Fibroblast of skin of scalp (primary cell): Measurements from ENCODE around the gene RGS13.
A peak's percentile ranks its signal among the peaks of the same experiment; 100 is the strongest.
"Not testable (repeated sequence)": the region's sequence is repeated elsewhere in the genome, so short reads cannot be mapped to it uniquely, and the experiment has no call there.

Source experiments
- DNase-seq: peaks from one replicate; pipeline ENCODE4 v3.0.0-alpha.2; 2013

RGS13 gene

DNA sequence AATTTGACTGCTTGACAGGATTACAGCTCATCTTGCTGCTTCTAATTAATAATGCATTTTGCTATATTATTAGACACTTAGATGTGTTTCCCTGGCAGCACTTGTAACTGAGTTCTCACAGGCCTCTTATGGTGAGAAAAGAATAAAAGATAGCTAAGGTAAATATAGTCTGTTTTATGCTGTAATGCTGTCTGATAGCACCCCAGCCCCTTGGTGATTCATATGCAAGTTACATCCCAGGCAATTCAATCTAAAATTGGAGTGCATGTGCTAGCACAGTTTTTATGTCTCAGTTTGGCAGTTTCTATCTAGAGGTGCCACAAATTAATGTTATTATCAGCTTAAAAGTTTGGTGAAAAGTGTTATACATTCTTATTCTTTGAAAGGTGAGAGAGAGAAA, 42.2 kb downstream of the RGS13 start:
- no peak for DNase-seq

- no peak for DNase-seq
Measured at GRCh38 chr1:192682335-192682734, 46.4 kb downstream of the RGS13 start.

GRCh38 chr1:192683081-192683480, 47.1 kb downstream of the RGS13 start:
- not testable (repeated sequence) for DNase-seq

DNA sequence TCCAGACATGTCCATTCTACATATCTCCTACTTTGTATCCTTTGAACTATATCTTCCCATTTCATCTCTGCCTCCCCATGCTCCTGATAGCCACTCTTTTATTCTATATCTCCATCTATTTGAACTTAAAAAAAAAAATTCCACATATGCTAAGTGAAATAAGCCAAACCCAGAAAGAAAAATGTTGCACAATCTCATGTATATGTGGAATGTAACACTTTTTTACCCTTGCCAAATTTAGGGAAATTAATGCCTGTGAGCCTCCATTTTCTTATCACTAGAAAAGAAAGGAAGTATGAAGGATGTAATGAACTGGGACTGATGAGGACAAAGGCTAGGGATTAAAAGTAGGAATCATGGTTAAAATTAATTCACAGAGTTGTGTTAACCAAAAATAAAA, 53.5 kb downstream of the RGS13 start:
- no peak for DNase-seq

- no peak for DNase-seq
Measured at GRCh38 chr1:192691041-192691440, 55.1 kb downstream of the RGS13 start.

DNA sequence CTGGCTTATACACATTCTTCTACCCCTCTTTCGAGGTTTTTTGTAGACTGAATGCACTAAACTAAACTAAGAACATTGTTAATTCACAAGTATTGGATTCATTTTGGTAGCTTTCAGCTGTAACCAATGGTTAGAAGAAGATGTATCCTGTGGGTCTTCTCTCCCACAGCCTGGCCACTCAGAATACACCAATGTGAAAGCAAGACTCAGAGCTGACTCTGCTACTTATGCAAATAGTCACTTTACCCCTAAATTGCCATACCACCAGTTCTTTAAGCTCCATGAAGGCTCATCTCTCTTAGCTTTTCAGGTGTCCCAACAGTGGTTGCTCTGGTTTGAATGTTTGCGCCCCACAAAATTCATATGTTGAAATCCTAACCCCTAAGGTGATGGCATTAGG, 60.1 kb downstream of the RGS13 start:
- no peak for DNase-seq

DNA sequence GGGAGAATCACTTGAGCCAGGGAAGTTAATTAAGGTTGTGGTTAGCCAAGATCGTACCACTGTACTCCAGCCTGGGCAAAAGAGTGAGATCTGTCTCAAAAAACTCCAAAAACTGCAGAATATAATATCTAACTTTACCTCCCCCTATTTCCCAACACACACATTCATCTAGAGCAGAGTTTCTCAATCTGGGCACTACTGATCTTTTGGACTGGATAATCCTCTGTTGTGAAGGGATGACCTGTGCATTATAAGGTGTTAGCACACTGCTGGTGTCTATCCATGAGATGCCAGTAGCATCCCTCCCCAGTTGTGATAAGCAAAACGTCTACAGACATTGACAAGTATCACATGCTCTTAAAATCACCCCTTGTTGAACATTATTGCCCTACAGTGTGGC, 61.8 kb downstream of the RGS13 start:
- DNase-seq: no peak

- no peak for DNase-seq
Measured at GRCh38 chr1:192698731-192699130, 62.8 kb downstream of the RGS13 start.

DNA sequence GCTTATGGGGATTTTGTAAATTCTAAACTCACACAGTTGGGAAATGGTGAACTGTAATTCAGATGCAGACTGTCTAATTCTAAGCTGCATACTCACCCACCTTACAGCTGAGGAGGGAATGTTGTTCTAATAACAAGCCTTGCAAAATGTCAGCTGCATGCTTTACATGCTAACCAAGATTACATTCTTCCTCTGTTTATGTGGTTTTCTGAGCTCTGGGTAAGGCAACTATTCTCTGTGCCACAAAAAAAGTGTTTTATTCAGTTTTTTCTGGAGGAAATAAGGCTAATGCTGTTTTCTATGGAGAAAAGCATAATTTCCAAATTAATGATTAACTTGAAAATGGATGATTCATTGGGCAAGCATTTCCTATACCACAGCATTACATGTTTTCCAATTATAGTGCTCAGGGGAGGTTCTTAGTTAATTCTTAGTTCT, 64.9 kb downstream of the RGS13 start:
- peak; percentile 90 for DNase-seq

DNA sequence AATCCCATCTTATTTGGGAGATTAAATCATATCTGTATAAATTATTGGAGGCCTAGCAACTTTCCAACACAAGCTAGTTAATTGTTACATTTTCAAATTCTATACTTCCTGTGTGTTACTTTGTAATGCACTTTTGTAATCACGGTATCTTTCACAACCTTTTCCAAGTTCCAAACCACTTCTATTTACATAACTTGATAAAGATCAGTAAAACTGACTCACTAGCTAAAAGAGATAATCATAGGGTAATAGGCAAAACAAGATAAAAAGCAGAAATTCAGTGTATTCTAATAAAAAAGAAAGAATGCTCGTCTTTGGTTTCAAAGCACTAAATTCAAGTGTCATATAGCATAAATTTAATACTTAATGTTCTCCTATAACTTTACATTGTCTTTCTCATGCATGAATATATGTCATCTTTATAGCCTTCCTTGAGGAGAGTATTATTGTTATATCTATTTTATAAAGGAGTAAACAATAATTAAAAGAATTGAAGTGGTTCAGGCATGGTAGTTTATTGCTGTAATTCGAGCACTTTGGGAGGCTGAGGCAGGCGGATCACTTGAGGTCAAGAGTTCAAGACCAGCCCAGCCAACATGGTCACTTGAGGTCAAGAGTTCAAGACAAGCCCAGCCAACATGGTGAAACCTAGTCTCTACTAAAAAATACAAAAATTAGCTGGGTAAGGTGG, 66.4 kb downstream of the RGS13 start:
- peak; percentile 54 for DNase-seq

DNA sequence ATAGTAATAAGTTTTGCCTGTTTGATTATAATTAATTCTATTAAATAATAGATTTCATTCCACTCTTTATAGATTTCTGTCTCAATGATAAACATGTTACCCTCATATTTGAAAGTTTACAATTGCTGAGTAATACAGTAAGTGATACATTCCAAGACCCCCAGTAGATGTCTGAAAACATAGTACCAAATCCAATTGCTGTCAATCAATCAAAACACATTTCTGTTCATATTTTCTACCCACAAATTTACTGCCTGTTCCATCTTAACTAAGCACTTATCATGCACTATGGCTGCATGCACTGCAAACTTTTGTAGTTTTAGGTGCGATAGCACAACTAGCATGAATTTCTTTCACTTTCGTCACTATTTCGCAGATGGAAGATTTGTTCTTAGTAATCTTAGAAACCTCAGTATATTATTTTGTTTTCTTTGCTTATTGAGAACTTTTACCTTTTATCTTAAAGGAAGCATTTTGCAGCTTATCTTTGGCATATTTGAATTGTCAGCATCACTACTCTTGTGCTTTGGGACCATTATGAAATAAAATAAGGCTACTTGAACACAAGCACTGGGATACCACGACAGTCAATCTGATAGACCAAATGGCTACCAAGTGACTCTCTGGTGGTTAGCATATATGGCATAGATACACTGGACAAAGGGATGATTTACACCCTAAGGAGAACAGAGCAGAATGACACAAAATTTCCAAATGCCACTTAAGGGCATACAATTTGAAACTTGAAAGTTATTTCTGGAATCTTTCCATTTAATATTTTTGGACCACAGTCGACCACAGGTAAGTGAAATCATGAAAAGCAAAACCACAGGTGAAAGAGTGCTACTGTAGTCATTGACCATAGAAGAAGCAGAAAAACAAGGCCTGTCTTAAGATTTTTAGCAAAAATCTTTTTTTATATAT, 67.6 kb downstream of the RGS13 start:
- DNase-seq: no peak

DNA sequence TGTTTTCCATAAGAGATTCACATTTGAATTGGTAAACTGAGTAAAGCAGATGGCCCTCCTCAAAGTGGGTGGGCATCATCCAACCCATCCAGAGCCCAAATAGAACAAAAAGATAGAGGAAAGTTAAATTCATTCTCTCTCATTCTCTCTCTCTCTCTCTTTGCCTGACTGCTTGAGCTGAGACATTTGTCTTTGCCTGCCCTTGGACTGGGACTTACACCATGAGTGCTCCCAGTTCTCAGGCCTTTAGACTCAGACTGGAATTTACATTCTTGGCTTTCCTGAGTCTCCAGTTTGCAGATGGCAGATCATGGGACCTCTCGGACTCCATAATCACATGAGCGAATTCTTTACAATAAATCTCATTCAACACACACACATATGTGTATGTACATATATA, 69.6 kb downstream of the RGS13 start:
- no peak for DNase-seq

DNA sequence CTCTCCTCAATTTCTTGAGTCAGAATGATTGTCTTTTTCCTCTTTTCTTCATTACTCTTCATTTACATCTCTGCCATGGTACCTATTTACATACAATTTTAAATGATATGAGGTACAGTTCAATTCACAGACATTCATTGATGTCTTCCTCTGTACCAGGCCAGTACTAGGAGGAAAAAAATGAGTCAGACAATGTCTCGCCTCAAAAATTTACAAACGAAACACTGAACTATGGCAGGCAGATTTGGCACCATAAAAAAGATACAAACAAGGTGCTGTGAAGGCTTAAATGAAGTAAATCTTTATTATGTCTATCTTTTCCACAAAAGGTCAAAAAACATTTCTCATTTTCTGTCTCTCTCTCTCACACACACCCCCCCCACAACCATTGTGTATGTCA, 71.0 kb downstream of the RGS13 start:
- DNase-seq: no peak

- DNase-seq: no peak
Measured at GRCh38 chr1:192707978-192708547, 72.1 kb downstream of the RGS13 start.

DNA sequence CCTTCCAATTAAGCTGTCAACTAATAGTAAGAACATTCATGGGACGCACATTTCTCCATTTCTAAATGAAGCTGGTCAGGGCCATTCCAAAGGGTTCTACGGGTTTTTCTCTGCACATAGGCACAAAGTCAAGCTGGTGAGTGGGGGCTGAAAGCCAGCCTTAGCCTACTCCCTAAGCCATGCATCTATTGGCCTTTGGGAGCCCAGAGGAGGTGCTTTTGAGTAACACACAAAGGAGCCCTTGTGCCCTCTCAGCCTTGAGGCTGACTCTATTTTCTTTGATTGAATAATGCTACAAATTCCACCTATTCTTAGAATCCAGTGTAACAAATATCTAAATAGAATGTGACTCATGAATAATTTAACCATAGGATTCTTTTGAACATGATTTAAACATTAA, 73.6 kb downstream of the RGS13 start:
- peak; percentile 15 for DNase-seq
